Measurements from ENCODE around the gene HYKK.
"Not testable (repeated sequence)": the region's sequence is repeated elsewhere in the genome, so short reads cannot be mapped to it uniquely, and the experiment has no call there.

HYKK gene

DNA sequence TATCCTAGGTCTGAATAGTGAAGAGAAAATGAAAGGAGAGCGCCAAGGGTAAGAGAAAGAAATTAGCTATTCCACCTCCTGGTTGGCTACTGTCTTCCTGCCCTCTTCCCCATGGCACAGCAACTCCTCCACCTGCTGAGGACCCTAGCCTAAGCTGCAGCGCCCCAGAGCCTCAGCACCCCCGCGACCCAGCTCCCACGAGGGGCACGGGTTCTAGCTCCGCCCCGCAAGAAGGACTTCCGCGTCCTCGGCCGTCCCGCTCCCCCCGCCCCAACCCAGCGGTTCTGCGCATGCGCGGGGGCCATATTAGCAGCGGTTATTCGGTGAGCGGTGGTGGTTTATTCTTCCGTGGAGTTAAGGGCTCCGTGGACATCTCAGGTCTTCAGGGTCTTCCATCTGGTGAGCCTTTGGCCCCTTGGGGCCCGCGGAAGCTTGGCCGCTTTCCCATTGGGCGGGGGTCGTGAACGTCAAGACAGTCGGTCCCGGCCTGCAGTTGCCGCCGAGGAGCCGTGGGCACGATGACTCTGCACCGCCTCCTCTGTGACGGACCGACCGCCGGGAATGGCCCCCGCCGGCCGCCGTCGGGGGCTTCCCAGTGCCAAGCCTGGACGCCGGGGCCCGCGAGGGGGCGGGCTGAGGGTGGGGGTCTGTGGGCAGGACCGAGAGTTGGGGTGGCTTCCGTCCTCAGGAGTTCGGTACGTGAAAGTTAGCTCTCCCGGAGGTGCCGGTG, 32.9 kb downstream of the HYKK start, which contains the start of gene PSMA4:
TSS of gene PSMA4 (plus strand) at position 304 of the 730 bp plus-strand sequence. CDS start 1,484 bp downstream, outside the sequence.
- peak; percentile 99 for DNase-seq (ENCODE audit: low spot score)

DNA sequence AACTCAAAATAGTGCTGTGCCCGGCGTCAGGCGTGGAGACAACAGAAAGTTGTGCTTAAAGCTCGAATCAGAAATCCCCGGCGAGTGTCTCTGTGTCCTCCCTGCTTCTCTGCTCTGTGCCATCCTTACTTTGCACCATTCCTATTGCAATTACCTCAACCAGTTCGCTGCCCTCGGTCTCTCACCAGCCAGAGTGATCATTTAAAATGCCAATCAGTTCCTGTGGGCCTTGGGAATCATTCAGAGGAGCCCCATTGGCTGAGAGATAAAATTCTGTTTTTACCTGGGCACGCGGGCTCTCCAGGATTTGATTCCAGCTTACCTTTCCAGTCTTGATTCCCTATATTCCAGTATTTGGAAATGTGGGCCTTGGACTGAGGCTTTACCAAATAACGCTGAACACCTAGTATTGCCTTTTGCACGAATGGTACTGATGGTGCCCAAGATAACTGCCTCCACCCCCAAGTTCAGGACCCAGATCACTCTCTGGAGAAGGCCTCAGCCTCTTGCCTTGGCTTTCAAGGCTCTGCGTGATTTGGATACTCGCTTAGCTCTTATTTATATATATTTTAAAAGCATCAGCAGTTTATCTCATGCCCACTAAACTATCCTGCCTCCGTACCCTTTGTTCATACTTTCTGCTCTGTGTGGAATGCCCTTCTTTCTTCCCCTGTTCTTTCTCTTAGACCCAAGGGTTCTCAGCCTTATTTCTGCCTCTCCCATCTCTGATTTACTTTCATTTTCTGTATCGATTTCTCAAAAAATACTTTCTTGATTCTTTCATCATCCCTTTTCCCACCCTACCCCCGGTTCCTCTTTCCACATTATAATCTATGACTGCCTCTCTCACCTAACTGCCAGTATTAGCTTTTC, 33.7 kb downstream of the HYKK start:
- peak; percentile 21 for DNase-seq (ENCODE audit: low spot score)

DNA sequence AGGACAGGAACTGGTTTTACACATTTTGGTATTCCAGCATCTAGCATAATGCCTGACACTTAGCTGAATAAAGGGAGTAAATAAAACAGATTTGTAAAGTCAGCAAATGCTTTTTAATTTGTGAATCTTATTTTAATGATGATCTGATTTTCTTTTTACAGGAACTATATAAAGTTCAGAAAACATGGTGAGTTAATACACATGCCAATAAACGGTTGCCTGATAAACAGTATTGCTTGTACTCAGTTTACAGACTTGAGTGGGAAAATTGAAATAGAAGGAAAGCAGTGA, 34.3 kb downstream of the HYKK start:
- DNase-seq (ENCODE audit: low spot score): no peak

DNA sequence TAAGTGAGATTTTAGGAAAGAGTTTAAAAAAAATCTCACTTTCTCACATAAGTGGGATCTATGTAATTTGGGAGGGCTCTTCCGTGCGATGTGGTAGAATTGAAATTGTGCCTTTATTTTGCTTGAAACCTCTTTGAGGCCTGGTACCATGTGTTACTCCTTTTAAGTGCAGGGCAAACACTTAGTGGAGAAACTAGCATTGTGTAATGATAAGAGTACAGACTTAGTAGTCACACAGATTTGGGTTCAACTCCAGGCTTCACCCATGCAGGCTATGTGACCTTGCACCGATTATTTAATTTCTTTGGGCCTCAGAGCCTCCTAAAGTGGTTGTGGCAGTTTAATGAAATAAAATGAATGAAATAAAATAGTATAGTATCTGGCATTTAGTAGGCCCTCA, 35.3 kb downstream of the HYKK start:
- no peak for DNase-seq (ENCODE audit: low spot score)

DNA sequence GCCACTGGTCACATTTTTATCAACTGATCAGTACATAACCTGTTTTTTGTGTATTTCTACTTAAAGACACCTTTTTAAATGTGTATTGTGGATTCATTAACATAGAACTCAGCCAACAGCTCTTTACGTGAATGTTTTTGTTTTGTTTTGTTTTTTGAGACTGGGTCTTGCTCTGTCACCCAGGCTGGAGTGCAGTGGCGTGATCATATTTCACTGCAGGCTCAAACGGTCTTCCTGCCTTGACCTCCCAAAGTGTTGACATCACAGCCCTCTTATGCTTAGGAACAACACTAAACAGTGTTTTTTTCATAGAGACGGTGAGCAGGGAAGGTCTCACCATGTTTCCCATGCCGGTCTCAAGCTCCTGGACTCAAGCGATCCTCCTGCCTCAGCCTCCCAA, 42.8 kb downstream of the HYKK start:
- DNase-seq (ENCODE audit: low spot score): no peak

DNA sequence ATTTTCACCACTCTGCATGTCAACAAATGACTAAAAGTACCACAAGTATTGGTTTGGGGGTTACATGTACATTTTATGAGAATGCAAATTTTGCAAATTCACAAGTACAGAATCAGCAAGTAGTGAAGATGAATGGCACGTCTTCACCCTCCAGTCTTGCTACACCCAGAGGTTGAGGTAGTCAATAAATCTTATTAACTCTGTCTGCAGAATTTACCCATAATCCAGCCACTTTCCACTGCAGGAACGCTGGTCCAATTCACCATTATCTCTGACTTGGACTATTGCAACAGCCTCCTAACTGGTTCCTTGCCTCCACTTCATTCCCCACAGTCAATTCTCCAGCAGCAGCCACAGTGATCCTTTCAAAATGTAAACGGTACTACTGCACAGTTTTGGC, 43.4 kb downstream of the HYKK start:
- DNase-seq (ENCODE audit: low spot score): no peak

DNA sequence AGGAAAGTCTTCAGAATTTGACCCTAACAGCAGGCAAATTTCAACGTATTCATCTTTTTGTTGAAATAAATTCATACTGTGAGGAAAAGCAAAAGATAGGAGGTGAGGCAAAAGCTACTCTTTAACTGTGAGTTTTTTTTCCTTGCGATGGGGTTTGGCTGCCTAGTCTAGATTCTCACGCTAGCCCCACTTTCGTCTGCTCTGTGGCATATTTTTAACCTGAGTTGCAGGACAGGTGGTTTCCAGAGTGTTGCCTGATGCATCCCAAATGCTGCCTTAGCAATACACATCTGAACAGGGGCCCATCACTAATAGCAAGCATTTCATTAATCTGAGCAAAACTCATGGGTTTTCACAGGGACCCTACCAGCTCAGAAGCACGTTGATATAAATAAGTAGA, 44.5 kb downstream of the HYKK start:
- DNase-seq (ENCODE audit: low spot score): no peak

DNA sequence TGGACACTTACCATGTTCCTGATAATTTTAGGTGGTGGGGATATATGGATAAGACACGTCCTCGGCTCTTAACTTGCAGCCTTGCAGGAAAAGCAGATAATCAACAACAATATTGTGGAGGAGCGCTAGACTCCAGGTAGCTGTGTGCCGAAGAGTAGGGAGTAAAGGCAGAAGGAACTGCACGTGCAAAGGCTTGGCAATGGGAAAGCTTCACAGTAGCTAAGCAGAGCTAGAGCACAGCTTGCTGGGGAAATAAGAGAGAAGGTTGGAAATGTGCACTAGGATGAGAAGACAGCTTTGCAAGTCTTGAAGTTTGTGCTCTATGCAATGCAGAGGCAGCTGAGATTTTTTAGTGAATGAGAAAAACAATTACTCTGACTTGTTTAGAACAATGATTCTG, 45.2 kb downstream of the HYKK start:
- DNase-seq (ENCODE audit: low spot score): no peak

DNA sequence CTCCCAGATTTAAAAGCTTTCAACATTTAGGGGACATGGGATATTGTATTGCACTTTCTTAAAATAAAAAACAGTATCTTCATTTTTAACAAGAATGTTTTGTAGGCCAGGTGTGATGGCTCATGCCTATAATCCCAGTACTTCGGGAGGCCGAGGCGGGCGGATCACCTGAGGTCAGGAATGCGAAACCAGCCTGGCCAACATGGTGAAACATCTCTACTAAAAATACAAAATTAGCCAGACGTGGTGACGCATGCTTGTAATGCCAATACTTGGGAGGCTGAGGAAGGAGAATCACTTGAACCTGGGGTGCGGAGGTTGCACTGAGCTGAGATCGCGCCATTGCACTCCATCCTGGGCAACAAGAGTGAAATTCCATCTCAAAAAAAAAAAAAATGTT, 52.8 kb downstream of the HYKK start:
- not testable (repeated sequence) for DNase-seq (ENCODE audit: low spot score)

DNA sequence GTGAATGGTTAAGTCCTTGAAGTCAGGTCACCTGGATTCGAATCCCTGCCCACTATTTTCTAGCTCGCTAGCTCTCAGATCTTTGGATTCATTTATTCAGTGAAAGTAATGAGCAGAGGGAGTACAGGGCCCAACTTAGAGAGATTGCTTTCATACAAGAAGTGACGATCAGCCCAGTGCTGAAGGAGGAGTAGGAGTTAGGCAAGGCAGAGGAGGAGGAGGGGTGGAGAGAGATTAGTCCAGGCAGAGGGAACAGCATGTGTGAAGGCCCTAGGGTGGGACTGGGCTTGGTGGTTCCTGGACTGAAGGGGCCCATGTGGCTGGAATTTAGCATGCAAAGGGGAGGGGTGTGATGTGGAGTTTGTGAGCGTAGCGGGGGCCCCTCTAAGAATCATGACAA, 54.1 kb downstream of the HYKK start:
- no peak for DNase-seq (ENCODE audit: low spot score)

DNA sequence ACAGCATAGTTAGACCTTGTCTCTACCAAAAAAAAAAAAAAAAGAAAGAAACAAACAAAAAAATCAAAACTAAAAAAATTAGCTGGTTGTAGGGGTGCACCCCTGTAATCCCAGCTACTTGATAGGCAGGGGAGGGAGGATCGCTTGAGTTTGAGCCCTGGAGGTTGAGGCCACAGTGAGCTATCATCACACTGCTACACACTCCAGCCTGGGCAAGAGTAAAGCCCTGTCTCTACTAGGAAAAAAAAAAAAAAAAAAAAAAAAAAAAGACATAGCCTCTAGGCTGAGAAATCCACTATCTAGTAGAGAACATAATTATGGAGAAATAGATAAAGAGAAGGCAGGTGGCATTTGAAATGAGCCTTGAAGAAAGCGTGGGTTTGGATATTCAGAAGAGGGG, 55.7 kb downstream of the HYKK start:
- no peak for DNase-seq (ENCODE audit: low spot score)

DNA sequence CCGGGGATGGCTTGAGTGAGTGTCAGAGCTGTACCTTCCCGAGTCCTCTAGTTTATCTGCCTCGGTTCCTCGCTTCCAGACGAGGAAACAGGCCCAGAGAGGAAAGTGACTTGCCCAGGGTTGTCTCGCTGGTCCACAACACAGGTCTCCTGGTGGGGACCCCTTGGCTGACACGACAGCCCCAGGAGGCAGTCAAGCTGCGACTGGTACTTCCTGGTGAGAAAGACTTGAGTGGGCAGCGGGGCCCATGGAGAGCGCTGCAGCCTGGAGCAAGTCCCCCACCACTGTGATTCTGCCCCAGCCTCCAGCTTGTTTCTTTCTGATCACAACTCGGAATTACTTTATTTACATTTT, 57.3 kb downstream of the HYKK start:
- no peak for DNase-seq (ENCODE audit: low spot score)

DNA sequence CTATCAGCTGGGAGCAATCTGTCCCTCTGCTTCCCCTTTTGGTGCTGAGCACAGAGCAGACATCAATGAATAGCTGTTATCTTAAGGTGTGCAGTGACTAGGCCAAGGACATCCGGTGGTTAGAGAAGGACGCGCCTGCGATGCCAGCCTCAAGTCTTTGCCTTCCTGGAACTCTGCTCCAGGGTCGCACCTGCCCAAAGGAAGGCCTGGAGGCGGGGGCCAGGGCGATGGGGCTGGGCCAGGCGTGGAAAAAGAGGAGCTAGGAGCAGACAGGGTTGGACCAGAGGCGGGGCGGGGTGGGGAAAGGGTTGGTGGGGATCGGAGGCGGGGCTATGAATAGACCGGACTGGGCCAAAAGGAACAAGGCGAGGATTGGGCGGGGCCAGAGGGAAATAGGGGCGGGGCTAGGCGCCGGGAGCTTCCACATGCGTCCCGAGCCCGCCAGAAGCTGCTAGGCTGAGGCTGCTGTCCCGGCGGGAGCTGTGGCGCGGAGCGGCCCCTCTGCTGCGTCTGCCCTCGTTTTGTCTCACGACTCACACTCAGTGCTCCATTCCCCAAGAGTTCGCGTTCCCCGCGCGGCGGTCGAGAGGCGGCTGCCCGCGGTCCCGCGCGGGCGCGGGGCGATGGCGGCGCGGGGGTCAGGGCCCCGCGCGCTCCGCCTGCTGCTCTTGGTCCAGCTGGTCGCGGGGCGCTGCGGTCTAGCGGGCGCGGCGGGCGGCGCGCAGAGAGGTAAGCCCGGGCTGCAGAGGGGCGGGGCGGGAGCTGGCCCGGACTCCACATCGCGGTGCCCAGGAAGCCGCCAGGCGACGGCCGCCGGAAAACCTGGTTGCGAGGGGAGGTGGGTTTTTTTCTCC, 57.9 kb downstream of the HYKK start, which contains the start of gene CHRNA5:
TSS of gene CHRNA5 (plus strand) at position 424 of the 854 bp plus-strand sequence. CDS start at position 624, 200 bp downstream.
- DNase-seq (ENCODE audit: low spot score): peak; percentile 89

DNA sequence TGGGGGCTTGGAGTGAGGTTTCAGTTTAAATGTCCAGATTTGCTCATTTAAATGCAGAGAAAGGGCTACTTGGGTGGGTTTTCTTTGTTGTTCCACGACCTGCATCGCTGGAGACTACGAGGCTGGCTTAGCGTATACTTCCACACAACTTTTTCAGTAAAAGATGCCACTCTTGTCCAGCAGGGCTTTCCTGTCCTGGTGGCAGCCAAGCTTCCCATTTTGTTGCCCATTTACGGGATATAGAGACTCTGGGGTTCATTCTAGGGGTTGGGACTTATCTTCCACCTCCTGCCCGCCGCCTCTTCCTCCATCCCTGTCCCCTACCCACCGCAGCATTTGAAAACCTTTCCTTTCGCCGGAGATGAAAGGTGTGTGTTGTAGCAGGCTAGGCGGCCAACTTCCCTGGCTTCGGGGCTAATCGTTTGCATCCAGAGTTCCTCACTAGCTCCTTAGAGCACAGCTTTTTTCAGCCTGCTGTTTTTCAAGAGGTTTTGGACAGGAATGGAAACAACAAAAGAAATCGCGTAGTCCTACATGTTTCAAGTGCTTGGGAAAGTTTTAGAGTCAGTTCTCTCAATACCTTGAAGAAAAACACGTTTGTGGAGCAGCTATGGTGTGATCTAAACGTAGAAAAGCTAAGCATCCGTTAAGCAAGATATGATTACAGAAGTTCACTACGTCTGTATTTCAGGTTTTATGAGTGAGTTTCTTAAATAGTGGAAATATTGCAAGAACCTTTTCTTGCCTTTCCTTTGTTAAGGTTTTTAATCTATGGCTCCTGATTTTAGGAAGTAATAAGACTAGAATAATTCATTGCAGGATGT, 58.8 kb downstream of the HYKK start:
- peak; percentile 33 for DNase-seq (ENCODE audit: low spot score)

DNA sequence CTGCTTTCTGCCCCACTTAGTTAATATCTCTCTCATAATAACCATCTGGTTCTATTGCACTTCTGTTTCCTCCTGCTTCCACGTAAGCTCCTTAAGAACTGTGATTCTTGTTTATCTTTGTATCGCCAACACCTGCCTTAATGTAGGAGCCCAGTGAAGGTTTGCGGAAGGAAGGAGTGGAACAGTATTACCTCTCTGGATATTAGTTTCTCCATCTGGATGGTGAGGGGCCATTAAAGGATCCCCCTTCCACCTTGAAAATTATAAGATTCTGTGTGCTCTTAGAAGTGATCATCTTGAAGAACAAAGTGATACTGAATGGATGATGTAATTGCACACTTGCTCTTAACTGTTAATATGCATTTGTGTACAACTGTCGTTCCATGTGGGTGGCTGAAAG, 60.2 kb downstream of the HYKK start:
- DNase-seq (ENCODE audit: low spot score): no peak

DNA sequence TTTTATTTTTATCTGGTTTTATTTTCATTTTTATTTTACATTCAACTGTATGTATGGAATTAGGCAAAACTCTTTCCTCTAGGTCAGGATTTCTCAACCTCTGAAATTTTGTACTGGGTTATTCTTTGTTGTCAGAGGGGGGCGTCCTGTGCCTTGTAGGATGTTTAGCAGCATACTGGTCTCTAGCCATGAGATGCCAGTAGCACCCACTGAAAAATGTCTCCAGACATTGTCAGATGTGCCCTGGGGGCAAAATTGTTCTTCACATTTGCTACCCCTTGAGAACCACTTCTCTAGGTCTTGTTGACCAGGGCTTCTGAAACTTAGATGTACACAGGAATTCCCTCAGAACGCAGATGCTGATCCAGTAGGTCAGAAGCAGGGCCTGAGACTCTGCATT, 63.3 kb downstream of the HYKK start:
- no peak for DNase-seq (ENCODE audit: low spot score)

DNA sequence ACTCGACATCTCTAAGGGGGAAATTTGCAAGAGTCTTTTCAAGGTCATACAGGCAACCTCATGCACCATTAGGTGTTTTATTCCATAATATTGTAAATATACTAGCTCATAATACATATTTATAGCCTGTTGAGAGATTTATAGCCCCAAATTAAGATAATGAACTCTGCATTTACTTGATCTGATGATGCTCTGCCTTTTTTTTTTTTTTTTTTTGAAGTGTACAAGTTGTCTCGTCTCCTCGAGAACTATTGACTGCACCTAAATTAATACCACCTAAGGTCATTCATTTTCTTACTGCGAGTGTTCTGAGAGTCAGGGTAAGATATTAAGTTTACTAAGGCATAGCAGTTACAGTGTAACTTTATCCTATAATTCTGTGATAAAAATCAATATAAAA, 64.0 kb downstream of the HYKK start:
- DNase-seq (ENCODE audit: low spot score): no peak

DNA sequence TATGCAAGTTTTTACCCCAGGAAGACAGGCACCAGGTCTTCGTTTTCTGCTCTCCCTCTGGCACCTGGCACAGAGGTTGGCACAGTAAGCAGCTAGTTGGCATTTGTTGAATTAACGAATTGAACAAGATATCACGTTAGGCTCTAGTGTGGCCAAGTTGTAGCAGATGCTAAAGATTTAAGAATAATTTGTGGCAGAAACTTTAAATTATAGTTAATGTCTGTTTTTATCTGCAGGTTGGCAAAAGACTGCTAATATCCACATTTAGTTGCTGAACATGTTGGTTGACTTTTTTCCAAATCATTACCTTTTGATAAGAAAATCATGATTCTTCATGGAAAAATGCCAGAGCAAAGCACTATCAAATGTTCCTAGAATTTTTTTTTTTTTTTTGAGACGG, 66.0 kb downstream of the HYKK start:
- DNase-seq (ENCODE audit: low spot score): no peak

DNA sequence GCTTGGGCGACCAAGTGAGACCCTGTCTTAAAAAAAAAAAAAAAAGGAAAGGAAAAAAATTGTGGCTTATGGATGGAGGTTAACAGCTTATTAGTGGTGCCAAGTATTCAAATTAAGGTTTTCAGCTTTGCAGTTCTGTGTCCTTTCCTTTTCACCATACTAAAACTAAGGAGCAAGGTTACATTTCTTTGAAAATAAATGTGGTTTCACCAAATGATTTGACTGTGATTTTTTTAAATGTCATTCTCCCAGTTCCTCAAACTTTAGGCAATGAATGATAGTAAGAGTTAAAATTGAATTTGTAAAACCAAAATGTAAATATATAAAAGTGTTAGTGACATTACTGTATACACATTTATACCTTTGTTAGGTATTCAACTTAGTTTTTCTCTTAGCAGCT, 67.6 kb downstream of the HYKK start:
- DNase-seq (ENCODE audit: low spot score): no peak

All from GM03348 (cell line).